Gastrocnemius medialis (tissue), 4 donors: ENCODE results near the gene HAUS7.

Experiments
- CTCF ChIP-seq, 5 experiments: fragments of 450-650 bp in 3 of 5; fragments of 200-600 bp in 2 of 5; sonication (generic) in 2 of 5; IDR thresholded peaks in 4 of 5; conservative IDR thresholded peaks in 1 of 5; 1 replicate in 4 of 5; 2 replicates in 1 of 5; pipeline ENCODE4 v1.5.1; 2016 to 2019; ENCODE audit warnings: antibody characterized with exemption in 5 of 5, mild to moderate bottlenecking in 3 of 5, moderate library complexity in 3 of 5
- POLR2A ChIP-seq, 2 donors: fragments of 450-650 bp; IDR thresholded peaks; one replicate each; pipeline ENCODE4 v1.6.1; 2017; ENCODE audit warnings: antibody characterized with exemption in 2 of 2, mild to moderate bottlenecking in 2 of 2, moderate library complexity in 2 of 2

- TF ChIP-seq CTCF (IDR thresholded peaks at IDR 0.05 in 4 of 5, conservative IDR thresholded peaks at IDR 0.05 in 1 of 5) (no peak), POLR2A (IDR thresholded peaks at IDR 0.05) (no peak)
Observed at GRCh38 chrX:153457136-153457825, 13.1 kb downstream of the HAUS7 start.
